ENCODE data around the gene PRR23A.

Gene PRR23A

DNA sequence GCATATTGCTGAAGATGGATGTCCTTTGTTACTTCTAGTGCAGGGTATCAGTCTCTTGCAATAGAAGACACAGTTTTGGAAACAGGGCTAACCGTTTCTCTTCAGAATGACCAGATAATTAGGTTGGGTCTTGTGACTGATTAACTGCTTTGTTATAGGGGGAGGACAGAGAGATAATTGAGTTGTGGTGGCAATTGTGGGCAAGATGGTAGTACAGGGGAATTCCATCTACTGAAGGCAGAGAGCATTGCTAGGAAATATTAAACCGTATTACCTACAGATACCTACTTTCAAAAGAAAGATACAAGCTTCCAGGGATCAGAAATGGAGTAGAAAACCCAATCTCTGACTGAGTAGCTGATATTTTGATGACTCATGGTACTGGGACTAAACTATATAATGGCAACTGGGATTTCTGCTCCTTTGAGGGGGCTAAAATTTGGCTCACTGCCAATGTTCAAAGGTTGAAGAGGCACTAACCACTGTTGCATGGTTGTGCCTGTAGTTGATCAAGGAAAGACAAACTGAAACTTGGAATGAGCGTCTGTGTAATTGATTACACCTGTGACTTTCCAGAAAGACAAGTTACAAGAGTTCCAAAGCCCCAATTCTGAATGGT is 10.5 kb upstream of the PRR23A start:
- Mint-ChIP-seq H3K4me3 (no peak overlapping the region), H3K9me3 (peaks cover 8% of the 10 kb centered on the region), H3K36me3 (ENCODE audit: insufficient read depth) (no peaks in the 10 kb centered on the region), H3K27ac (ENCODE audit: low read depth) (no peak overlapping the region), H3K4me1 (no peaks in the 10 kb centered on the region), H3K27me3 (peaks cover 29% of the 10 kb centered on the region)
- ATAC-seq (replicated peaks; ENCODE audit: extremely low read depth, poor library complexity, severe bottlenecking) = no peak
- no peak for DNase-seq (ENCODE audit: low spot score in 2 of 2)

DNA sequence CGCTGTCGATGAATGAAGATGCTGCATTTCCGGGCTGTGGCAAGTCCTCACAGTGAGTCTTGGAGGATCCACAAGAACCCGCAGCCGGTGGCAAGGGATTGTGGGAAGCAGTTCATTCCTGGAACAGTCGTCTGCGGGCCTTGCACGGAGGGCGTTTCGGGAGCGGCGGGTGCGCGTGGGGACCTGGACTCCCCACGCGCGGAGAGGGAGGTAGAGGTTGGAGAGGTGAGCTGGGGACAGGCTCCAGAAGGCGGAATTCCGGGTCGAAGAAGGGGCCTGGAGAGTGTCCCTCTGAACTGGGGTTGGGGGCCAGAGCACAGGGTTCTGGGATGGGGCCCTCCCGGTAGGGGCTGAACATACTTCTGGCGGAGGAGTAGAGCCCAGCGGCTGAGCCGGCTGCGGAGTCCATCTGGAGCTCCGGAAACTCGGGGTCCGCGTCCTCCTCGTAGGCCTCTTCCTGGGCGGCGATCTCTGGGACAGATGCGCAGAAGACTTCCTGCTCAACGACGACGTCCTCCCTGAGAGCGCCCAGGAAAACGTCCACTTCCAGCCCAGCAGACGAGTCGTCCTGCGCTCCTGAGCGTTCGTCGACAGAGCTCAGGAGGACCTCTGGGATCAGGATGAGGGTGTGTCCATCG is 593 bp downstream of the PRR23A start:
- ATAC-seq (replicated peaks; ENCODE audit: extremely low read depth, poor library complexity, severe bottlenecking) (no peak), DNase-seq (ENCODE audit: low spot score in 2 of 2) (no peak)
- no peaks in the 10 kb centered on the region for H3K36me3 Mint-ChIP-seq (ENCODE audit: insufficient read depth)
- no peak overlapping the region for H3K4me3 Mint-ChIP-seq
- H3K4me1 Mint-ChIP-seq = no peaks in the 10 kb centered on the region
- peaks cover 23% of the 10 kb centered on the region for H3K27me3 Mint-ChIP-seq
- H3K27ac Mint-ChIP-seq (ENCODE audit: low read depth) = no peak overlapping the region
- peaks cover 11% of the 10 kb centered on the region for H3K9me3 Mint-ChIP-seq

DNA sequence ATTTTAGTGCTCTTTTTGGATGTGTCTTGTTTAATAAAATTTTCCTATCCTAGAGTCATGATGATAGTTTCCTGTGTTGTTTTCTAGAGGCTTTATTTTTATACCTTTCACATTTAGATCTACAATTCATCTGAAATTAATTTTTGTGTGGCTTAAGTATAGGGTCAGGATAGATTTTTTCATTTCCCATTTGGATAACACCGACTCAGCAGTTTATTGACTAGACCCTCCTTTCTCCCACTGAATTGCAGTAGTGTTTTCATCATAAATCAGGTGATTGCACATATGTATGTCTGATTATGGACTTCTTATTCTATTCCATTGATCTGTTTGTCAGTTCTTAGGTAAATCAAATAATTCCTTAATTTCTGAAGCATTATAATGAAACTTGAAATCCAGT is 10.4 kb downstream of the PRR23A start:
- DNase-seq (ENCODE audit: low spot score in 2 of 2) (no peak), ATAC-seq (replicated peaks; ENCODE audit: extremely low read depth, poor library complexity, severe bottlenecking) (no peak)
- H3K27ac Mint-ChIP-seq (ENCODE audit: low read depth) = no peak overlapping the region
- no peaks in the 10 kb centered on the region for H3K4me1 Mint-ChIP-seq
- no peak overlapping the region for H3K4me3 Mint-ChIP-seq
- H3K27me3 Mint-ChIP-seq = peaks cover 89% of the 10 kb centered on the region
- peaks cover under 1% of the 10 kb centered on the region for H3K9me3 Mint-ChIP-seq
- no peaks in the 10 kb centered on the region for H3K36me3 Mint-ChIP-seq (ENCODE audit: insufficient read depth)

DNA sequence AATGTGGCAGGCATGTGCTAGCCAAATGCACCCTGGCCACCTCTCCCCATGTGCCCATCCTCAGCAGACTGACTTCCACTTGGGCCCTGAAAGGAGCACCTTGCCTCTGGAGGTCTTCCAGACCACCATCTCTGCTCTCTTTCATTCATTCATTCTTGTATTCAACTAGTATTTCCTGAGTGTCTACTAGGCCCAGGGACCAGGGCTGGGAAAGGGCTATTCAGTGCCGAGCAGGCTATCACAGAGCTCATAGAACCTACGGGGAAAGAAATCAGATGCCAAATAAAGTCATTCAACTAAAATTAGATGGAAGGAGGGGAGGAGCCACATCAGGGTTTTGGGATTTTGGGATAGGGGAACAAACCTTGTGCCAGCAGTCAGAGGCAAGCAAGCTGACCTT is 18.9 kb downstream of the PRR23A start:
- Mint-ChIP-seq H3K4me1 (no peaks in the 10 kb centered on the region), H3K9me3 (no peaks in the 10 kb centered on the region), H3K4me3 (no peak overlapping the region), H3K27me3 (peaks cover 43% of the 10 kb centered on the region), H3K36me3 (ENCODE audit: insufficient read depth) (no peaks in the 10 kb centered on the region), H3K27ac (ENCODE audit: low read depth) (no peak overlapping the region)
- ATAC-seq (replicated peaks; ENCODE audit: extremely low read depth, poor library complexity, severe bottlenecking) (no peak), DNase-seq (ENCODE audit: low spot score in 2 of 2) (no peak)

DNA sequence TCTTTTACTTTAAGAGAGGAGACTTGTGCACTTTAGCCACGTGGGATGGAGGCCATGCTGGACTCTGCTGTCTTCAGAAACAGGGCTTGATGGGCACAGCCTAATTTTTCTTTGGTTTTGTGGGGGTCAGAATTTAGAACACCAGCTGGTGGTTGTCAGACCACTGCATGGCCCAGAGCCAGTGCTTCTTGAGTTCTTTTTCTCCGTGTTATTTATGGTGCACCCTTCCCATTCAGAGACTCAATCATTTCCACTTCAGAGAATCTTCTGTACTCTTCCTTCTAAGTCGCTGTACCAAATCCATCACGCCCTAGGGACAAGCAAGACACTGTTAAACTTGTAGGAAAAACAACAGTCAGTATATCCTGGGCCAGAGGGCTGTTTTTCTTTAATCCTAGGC is 20.1 kb downstream of the PRR23A start:
- peaks cover 41% of the 10 kb centered on the region for H3K27me3 Mint-ChIP-seq

DNA sequence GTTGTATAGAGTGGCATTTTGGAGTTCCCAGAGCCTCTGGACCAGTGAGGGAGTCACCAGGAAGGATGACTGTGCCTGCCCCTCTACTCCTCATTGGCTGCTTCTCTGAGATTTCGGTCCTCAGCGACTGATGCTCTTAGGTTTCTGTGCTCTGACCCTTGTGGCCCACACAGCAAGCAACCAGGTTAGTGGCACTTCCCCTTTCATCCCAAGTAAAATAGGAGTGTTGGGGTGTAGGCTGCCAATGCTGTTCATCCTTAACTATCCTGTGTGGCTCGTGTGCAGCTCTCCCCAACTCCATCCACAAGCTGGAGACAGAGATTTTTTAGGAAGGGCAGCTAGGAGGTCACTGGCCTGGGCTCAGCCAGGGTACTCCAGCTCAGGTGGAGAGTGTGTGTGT is 21.3 kb downstream of the PRR23A start:
- H3K4me3 Mint-ChIP-seq = no peak overlapping the region
- H3K9me3 Mint-ChIP-seq = no peaks in the 10 kb centered on the region
- ATAC-seq (replicated peaks; ENCODE audit: extremely low read depth, poor library complexity, severe bottlenecking) (no peak), DNase-seq (ENCODE audit: low spot score in 2 of 2) (no peak)
- H3K27me3 Mint-ChIP-seq = peaks cover 36% of the 10 kb centered on the region
- no peaks in the 10 kb centered on the region for H3K36me3 Mint-ChIP-seq (ENCODE audit: insufficient read depth)
- no peaks in the 10 kb centered on the region for H3K4me1 Mint-ChIP-seq
- H3K27ac Mint-ChIP-seq (ENCODE audit: low read depth) = no peak overlapping the region

More for the DNA sequence above, 20.1 kb downstream of the PRR23A start:
- Mint-ChIP-seq H3K9me3 (no peaks in the 10 kb centered on the region), H3K27ac (ENCODE audit: low read depth) (no peak overlapping the region), H3K4me3 (no peak overlapping the region), H3K4me1 (no peaks in the 10 kb centered on the region), H3K36me3 (ENCODE audit: insufficient read depth) (no peaks in the 10 kb centered on the region)
- no peak for DNase-seq (ENCODE audit: low spot score in 2 of 2)
- ATAC-seq (replicated peaks; ENCODE audit: extremely low read depth, poor library complexity, severe bottlenecking) = no peak

DNA sequence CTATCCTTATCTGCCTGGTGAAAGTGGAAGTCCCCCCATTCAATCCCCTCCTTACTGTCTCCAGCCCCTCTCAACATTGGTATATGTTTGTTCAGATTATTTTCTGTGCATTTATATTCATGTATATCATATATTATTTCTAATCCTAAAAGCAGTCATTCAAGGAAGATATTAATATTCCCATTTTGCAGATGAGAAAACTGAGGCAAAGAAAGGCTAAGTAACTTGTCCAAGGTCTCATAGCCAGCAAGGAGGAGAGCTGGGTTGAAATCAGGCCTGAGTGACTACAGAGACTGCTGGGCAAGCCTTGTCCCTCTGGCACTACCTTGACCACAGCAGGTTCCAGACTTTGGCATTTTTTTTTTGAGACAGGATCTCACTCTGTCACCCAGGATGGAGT is 30.0 kb downstream of the PRR23A start:
- Mint-ChIP-seq H3K4me3 (no peak overlapping the region), H3K9me3 (no peaks in the 10 kb centered on the region), H3K4me1 (no peaks in the 10 kb centered on the region), H3K36me3 (ENCODE audit: insufficient read depth) (peaks cover 1% of the 10 kb centered on the region), H3K27me3 (peaks cover 22% of the 10 kb centered on the region), H3K27ac (ENCODE audit: low read depth) (no peak overlapping the region)
- ATAC-seq (replicated peaks; ENCODE audit: extremely low read depth, poor library complexity, severe bottlenecking) (no peak), DNase-seq (ENCODE audit: low spot score in 2 of 2) (no peak)

DNA sequence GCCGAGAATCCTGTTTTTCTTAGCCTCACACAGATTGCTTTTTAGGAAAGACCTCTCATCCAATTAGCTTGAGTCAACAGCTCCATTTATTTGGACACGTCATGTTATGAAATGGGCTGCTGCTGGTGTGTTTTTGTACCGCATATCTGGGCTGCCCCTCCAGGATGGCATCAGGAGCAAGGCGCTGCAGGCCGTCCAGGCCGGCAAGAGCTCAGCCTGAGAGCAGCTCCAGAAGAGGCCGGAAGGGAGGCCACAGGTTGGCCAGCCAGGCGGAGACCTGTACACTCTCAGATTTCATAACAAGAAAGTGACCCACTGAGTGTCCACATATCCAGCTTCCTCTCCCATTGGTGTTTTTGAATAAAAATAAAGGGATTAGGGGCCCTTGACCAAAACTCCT is 30.7 kb downstream of the PRR23A start:
- Mint-ChIP-seq H3K27me3 (peaks cover 29% of the 10 kb centered on the region), H3K9me3 (no peaks in the 10 kb centered on the region), H3K4me1 (no peaks in the 10 kb centered on the region), H3K4me3 (no peak overlapping the region), H3K36me3 (ENCODE audit: insufficient read depth) (peaks cover 1% of the 10 kb centered on the region), H3K27ac (ENCODE audit: low read depth) (no peak overlapping the region)
- DNase-seq (ENCODE audit: low spot score in 2 of 2) = no peak
- no peak for ATAC-seq (replicated peaks; ENCODE audit: extremely low read depth, poor library complexity, severe bottlenecking)

DNA sequence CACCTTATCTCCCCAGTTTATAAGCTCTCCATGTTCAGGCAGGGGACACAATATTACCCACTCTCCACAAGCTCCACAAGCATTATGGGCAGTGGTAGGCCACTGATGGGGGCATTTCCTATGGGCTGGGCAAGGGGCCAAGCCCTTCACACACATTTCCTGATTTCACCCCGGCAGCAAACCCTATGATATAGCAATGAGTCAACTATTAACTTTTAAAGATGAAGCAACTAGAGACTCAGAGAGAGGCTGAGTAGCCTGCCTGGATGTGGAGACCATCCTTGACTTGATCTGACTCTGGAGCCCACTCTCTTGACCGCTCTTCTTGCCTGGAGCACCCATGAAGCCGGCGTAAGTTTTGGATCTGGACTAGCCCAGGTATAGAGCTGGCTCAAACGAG is 31.6 kb downstream of the PRR23A start:
- Mint-ChIP-seq H3K4me3 (no peak overlapping the region), H3K27ac (ENCODE audit: low read depth) (no peak overlapping the region), H3K9me3 (no peaks in the 10 kb centered on the region), H3K36me3 (ENCODE audit: insufficient read depth) (peaks cover 1% of the 10 kb centered on the region), H3K27me3 (peaks cover 38% of the 10 kb centered on the region), H3K4me1 (no peaks in the 10 kb centered on the region)
- no peak for ATAC-seq (replicated peaks; ENCODE audit: extremely low read depth, poor library complexity, severe bottlenecking)
- no peak for DNase-seq (ENCODE audit: low spot score in 2 of 2)

DNA sequence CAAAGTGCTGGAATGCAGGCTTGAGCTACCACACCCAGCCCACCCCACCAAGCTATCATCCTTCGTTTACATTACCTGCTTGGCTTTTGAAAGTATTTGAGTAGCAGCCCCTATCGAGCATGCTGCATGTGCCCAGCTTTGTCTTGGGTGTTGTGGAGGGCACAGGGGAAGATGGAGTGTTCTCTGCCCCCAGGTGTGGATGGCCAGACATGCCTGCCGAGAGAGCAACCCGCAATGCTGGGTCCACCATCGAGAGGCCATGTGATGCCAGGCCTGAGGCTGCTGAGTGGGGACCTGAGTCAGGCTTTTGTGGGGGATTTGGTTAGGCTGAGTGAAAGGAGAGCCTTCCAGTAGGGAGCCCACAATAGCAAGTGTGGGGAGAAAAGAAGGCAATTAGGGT is 33.1 kb downstream of the PRR23A start:
- no peak overlapping the region for H3K4me3 Mint-ChIP-seq
- H3K27me3 Mint-ChIP-seq = peaks cover 39% of the 10 kb centered on the region

DNA sequence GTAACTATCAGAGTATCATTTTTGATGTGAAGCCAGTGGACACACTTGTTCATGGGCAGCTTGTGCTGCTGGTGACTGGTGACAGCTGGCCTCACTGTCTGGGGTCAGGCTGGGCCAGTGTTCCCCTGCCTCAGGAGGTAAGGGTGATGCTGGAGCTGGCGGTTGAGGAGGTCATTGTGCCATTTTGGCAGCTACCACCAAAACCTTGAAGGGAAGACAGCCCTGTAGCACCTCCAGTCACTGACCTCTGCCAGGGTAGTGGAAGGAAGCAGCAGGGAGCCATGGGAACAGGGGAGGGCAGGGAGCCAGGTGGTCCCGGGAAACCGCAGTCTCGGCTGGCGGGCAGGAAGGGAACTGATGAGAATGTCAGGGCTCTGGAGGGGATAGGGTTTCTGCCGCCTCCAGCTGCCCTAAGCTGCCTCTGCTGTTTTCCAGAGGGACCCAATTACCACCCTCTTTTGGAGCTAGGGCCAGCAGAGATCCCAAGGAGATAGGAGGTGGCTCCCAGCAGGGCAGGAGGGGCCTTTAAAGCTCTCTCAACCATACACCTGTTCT is 34.2 kb downstream of the PRR23A start:
- no peak for DNase-seq (ENCODE audit: low spot score in 2 of 2)
- Mint-ChIP-seq H3K4me3 (no peak overlapping the region), H3K27me3 (peaks cover 39% of the 10 kb centered on the region), H3K4me1 (no peaks in the 10 kb centered on the region), H3K36me3 (ENCODE audit: insufficient read depth) (peaks cover 1% of the 10 kb centered on the region), H3K27ac (ENCODE audit: low read depth) (no peak overlapping the region), H3K9me3 (no peaks in the 10 kb centered on the region)
- no peak for ATAC-seq (replicated peaks; ENCODE audit: extremely low read depth, poor library complexity, severe bottlenecking)

More for the DNA sequence above, 33.1 kb downstream of the PRR23A start:
- Mint-ChIP-seq H3K4me1 (no peaks in the 10 kb centered on the region), H3K9me3 (no peaks in the 10 kb centered on the region), H3K27ac (ENCODE audit: low read depth) (no peak overlapping the region), H3K36me3 (ENCODE audit: insufficient read depth) (peaks cover 1% of the 10 kb centered on the region)
- no peak for ATAC-seq (replicated peaks; ENCODE audit: extremely low read depth, poor library complexity, severe bottlenecking)
- DNase-seq (ENCODE audit: low spot score in 2 of 2) = no peak

DNA sequence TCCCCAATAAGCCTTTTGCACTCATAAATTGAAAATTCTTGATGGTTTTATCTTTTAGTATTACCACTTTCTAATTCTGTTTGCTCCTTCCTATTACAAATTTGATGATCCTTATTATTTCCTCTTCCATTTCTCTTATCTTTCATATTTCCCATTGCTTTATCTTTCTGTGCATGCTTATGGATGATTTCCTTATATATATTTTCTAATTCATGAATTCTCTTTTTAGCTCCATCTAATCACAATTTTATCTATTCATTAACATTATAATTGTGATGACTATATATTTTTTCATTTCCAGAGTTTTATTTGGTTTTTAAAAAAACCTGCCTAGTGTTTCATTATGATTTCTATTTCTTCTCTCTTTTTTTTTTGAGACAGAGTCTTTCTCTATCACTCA is 41.1 kb downstream of the PRR23A start:
- ATAC-seq (replicated peaks; ENCODE audit: extremely low read depth, poor library complexity, severe bottlenecking) = no peak
- H3K9me3 Mint-ChIP-seq = peaks cover 6% of the 10 kb centered on the region
- no peak overlapping the region for H3K4me3 Mint-ChIP-seq
- H3K36me3 Mint-ChIP-seq (ENCODE audit: insufficient read depth) = no peaks in the 10 kb centered on the region
- DNase-seq (ENCODE audit: low spot score in 2 of 2) = no peak
- H3K27ac Mint-ChIP-seq (ENCODE audit: low read depth) = no peak overlapping the region
- peaks cover 71% of the 10 kb centered on the region for H3K27me3 Mint-ChIP-seq
- peaks cover 21% of the 10 kb centered on the region for H3K4me1 Mint-ChIP-seq

DNA sequence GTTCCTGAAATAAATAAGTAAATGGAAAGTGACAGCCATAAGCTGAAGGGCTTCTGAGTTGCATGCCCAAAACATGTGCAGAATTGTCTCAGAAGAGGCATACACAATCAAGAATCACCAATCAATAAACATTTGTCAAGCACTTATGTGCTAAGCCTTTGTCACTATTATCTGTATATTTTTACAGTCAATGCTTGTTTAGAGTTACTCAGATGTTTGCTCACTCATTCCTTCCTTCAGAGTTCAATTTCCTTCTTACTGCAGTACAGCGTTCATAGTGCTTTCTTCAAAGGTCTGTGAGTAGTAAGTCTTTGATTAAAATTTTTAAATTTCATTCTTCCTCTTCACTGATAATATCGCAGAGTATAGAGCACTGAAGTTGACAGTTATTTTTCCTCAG is 41.8 kb downstream of the PRR23A start:
- H3K27ac Mint-ChIP-seq (ENCODE audit: low read depth) = no peak overlapping the region
- no peaks in the 10 kb centered on the region for H3K36me3 Mint-ChIP-seq (ENCODE audit: insufficient read depth)
- peaks cover 23% of the 10 kb centered on the region for H3K4me1 Mint-ChIP-seq
- peaks cover 68% of the 10 kb centered on the region for H3K27me3 Mint-ChIP-seq
- no peak for DNase-seq (ENCODE audit: low spot score in 2 of 2)
- peaks cover 6% of the 10 kb centered on the region for H3K9me3 Mint-ChIP-seq
- no peak for ATAC-seq (replicated peaks; ENCODE audit: extremely low read depth, poor library complexity, severe bottlenecking)
- no peak overlapping the region for H3K4me3 Mint-ChIP-seq

All from central memory CD8-positive, alpha-beta T cell (primary cell).